HL-60 (cell line): ENCODE results near the gene IKBKG.

Experiments
- DNase-seq, 2 experiments: peaks; one replicate each; pipeline ENCODE4 v3.0.0-alpha.2; 2010 to 2020; ENCODE audit warnings: low read depth in 1 of 2, low spot score in 1 of 2
- H3K27ac ChIP-seq: fragments of 250-450 bp; sonication (Bioruptor Pico); replicated peaks from 2 replicates; pipeline ENCODE4 v1.5.1; 2020; ENCODE audit warnings: mild to moderate bottlenecking, moderate library complexity
- H3K27me3 ChIP-seq: fragments of 250-450 bp; sonication (Bioruptor Pico); 2 replicates; pipeline ENCODE4 v1.5.1; 2021; ENCODE audit warnings: mild to moderate bottlenecking, moderate library complexity; ENCODE audit not compliant: insufficient read depth, poor library complexity, severe bottlenecking
- H3K4me3 ChIP-seq: replicated peaks from 2 replicates; pipeline ENCODE4 v1.5.1; 2011; ENCODE audit warnings: mild to moderate bottlenecking, control low read depth, low read length; ENCODE audit not compliant: insufficient read depth
- GABPA ChIP-seq: IDR thresholded peaks from 2 replicates; pipeline ENCODE4 v1.6.1; 2012; ENCODE audit warnings: low read depth
- POLR2AphosphoS5 ChIP-seq: IDR thresholded peaks from 2 replicates; pipeline ENCODE4 v1.6.1; 2012; ENCODE audit warnings: low read depth
- SPI1 ChIP-seq: IDR thresholded peaks from 2 replicates; pipeline ENCODE4 v1.6.1; 2012; ENCODE audit warnings: low read depth, mild to moderate bottlenecking, borderline replicate concordance
- TF ChIP-seq, protein P1 (sequence below): IDR thresholded peaks from 2 replicates; pipeline ENCODE4 v1.6.1; 2012; ENCODE audit warnings: low read depth; ENCODE audit not compliant: insufficient replicate concordance
- TF ChIP-seq, protein P2 (sequence below): IDR thresholded peaks from one replicate; pipeline ENCODE4 v1.5.1; 2011; ENCODE audit warnings: low read length, control low read depth, inconsistent platforms; ENCODE audit not compliant: insufficient read depth

IKBKG gene

GRCh38 chrX:154592505-154592904 lies 45.1 kb downstream of the IKBKG start:
- no peak overlapping the region for H3K27ac ChIP-seq
- H3K4me3 ChIP-seq = no peak overlapping the region
- no peaks in the 10 kb centered on the region for H3K27me3 ChIP-seq
- TF ChIP-seq SPI1 (no peak), POLR2AphosphoS5 (no peak), GABPA (no peak)
- TF ChIP-seq, protein P1, sequence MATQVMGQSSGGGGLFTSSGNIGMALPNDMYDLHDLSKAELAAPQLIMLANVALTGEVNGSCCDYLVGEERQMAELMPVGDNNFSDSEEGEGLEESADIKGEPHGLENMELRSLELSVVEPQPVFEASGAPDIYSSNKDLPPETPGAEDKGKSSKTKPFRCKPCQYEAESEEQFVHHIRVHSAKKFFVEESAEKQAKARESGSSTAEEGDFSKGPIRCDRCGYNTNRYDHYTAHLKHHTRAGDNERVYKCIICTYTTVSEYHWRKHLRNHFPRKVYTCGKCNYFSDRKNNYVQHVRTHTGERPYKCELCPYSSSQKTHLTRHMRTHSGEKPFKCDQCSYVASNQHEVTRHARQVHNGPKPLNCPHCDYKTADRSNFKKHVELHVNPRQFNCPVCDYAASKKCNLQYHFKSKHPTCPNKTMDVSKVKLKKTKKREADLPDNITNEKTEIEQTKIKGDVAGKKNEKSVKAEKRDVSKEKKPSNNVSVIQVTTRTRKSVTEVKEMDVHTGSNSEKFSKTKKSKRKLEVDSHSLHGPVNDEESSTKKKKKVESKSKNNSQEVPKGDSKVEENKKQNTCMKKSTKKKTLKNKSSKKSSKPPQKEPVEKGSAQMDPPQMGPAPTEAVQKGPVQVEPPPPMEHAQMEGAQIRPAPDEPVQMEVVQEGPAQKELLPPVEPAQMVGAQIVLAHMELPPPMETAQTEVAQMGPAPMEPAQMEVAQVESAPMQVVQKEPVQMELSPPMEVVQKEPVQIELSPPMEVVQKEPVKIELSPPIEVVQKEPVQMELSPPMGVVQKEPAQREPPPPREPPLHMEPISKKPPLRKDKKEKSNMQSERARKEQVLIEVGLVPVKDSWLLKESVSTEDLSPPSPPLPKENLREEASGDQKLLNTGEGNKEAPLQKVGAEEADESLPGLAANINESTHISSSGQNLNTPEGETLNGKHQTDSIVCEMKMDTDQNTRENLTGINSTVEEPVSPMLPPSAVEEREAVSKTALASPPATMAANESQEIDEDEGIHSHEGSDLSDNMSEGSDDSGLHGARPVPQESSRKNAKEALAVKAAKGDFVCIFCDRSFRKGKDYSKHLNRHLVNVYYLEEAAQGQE = no peak
- TF ChIP-seq, protein P2, sequence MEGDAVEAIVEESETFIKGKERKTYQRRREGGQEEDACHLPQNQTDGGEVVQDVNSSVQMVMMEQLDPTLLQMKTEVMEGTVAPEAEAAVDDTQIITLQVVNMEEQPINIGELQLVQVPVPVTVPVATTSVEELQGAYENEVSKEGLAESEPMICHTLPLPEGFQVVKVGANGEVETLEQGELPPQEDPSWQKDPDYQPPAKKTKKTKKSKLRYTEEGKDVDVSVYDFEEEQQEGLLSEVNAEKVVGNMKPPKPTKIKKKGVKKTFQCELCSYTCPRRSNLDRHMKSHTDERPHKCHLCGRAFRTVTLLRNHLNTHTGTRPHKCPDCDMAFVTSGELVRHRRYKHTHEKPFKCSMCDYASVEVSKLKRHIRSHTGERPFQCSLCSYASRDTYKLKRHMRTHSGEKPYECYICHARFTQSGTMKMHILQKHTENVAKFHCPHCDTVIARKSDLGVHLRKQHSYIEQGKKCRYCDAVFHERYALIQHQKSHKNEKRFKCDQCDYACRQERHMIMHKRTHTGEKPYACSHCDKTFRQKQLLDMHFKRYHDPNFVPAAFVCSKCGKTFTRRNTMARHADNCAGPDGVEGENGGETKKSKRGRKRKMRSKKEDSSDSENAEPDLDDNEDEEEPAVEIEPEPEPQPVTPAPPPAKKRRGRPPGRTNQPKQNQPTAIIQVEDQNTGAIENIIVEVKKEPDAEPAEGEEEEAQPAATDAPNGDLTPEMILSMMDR = no peak
- no peak for DNase-seq

DNA sequence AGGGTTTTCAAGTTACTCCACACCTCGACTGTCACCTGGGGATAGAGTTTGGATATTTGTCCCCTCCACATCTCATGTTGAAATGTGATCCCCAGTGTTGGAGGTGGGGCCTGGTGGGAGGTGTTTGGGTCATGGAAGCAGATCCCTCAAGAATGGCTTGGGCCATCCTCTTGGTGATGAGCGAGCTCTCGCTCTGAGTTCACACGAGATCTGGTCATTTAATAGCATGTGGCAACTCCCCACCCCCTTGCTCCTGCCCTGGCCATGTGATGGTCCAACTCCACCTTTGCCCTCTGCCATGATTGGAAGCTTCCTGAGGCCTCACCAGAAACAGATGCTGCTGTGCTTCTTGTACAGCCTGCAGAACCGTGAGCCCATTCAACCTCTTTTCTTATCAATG lies 45.8 kb downstream of the IKBKG start:
- TF ChIP-seq SPI1 = no peak
- TF ChIP-seq, protein P2 = no peak
- TF ChIP-seq, protein P1 = no peak
- no peaks in the 10 kb centered on the region for H3K27me3 ChIP-seq
- no peak overlapping the region for H3K27ac ChIP-seq
- H3K4me3 ChIP-seq = no peak overlapping the region
- no peak for DNase-seq

DNA sequence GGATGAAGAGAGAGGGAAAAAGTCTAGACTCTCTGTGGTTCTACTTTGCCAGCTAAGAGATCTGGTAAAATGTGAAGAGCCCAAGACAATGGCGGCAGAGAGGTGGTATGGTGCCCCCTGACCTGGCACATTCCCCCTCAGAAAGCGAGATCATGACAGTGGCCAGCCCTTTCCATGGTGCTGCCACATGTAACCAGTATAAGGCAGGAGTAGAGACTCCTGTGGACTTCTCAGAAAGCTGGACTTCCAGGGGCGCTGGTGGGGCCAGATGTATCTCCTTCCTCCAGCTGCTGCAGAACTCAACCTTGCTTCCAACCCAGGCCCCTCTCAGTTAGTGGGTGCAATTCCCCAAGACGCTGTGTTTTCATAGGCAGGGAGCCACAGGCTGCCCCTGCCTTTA lies 47.1 kb downstream of the IKBKG start:
- DNase-seq = no peak
- no peaks in the 10 kb centered on the region for H3K27me3 ChIP-seq
- TF ChIP-seq SPI1 = no peak
- TF ChIP-seq, protein P1 = no peak
- TF ChIP-seq, protein P2 = no peak
- TF ChIP-seq GABPA = no peak
- no peak for TF ChIP-seq POLR2AphosphoS5
- no peak overlapping the region for H3K4me3 ChIP-seq
- no peak overlapping the region for H3K27ac ChIP-seq
